Measurements from ENCODE around the gene BFSP1.

BFSP1 gene

GRCh38 chr20:17457588-17458190, 73.5 kb downstream of the BFSP1 start:
- DNase-seq, result no peak

- no peak for DNase-seq
Observed at GRCh38 chr20:17457079-17457478, 74.1 kb downstream of the BFSP1 start.

GRCh38 chr20:17456279-17456678, 74.9 kb downstream of the BFSP1 start:
- no peak for DNase-seq

GRCh38 chr20:17453592-17453991, 77.6 kb downstream of the BFSP1 start:
- DNase-seq, result no peak

- no peak for DNase-seq
Observed at GRCh38 chr20:17452441-17452840, 78.7 kb downstream of the BFSP1 start.

- DNase-seq, result no peak
Observed at GRCh38 chr20:17449031-17449430, 82.1 kb downstream of the BFSP1 start.

- no peak for DNase-seq
Observed at GRCh38 chr20:17448071-17448470, 83.1 kb downstream of the BFSP1 start.

GRCh38 chr20:17446171-17446570, 85.0 kb downstream of the BFSP1 start:
- DNase-seq, result no peak

- no peak for DNase-seq
Observed at GRCh38 chr20:17445543-17445942, 85.6 kb downstream of the BFSP1 start.

GRCh38 chr20:17444091-17444490, 87.1 kb downstream of the BFSP1 start:
- no peak for DNase-seq
